Activated naive CD8-positive, alpha-beta T cell (primary cell): ENCODE results near the gene HOXA9.

Experiments
- H3K27ac Mint-ChIP-seq: one replicate; pipeline ENCODE4 v1.8.0; 2021; ENCODE audit warnings: mixed read lengths
- H3K27me3 Mint-ChIP-seq: one replicate; pipeline ENCODE4 v1.8.0; 2021; ENCODE audit warnings: mixed read lengths
- H3K36me3 Mint-ChIP-seq: one replicate; pipeline ENCODE4 v1.8.0; 2021; ENCODE audit warnings: mixed read lengths
- H3K4me1 Mint-ChIP-seq: one replicate; pipeline ENCODE4 v1.8.0; 2021; ENCODE audit warnings: low read depth, mixed read lengths
- H3K4me3 Mint-ChIP-seq: one replicate; pipeline ENCODE4 v1.8.0; 2021; ENCODE audit warnings: mild to moderate bottlenecking, mixed read lengths
- H3K9me3 Mint-ChIP-seq: one replicate; pipeline ENCODE4 v1.8.0; 2021; ENCODE audit warnings: low read depth, mixed read lengths

HOXA9 gene

GRCh38 chr7:27168265-27168947 is 3.1 kb upstream of the HOXA9 start:
- no peaks in the 10 kb centered on the region for H3K36me3 Mint-ChIP-seq
- H3K4me3 Mint-ChIP-seq: peak overlapping the region; percentile 2
- H3K27me3 Mint-ChIP-seq: peaks cover 56% of the 10 kb centered on the region
- H3K9me3 Mint-ChIP-seq: no peaks in the 10 kb centered on the region
- H3K4me1 Mint-ChIP-seq: peaks cover 39% of the 10 kb centered on the region
- no peak overlapping the region for H3K27ac Mint-ChIP-seq

GRCh38 chr7:27167916-27168264 is 2.6 kb upstream of the HOXA9 start:
- Mint-ChIP-seq H3K27ac (no peak overlapping the region), H3K36me3 (no peaks in the 10 kb centered on the region), H3K27me3 (peaks cover 60% of the 10 kb centered on the region), H3K9me3 (no peaks in the 10 kb centered on the region), H3K4me1 (peaks cover 39% of the 10 kb centered on the region), H3K4me3 (no peak overlapping the region)

GRCh38 chr7:27166531-27167505 is 1.5 kb upstream of the HOXA9 start:
- H3K36me3 Mint-ChIP-seq: no peaks in the 10 kb centered on the region
- peak overlapping the region; percentile 47 for H3K4me3 Mint-ChIP-seq
- H3K27ac Mint-ChIP-seq: no peak overlapping the region
- H3K4me1 Mint-ChIP-seq: peaks cover 33% of the 10 kb centered on the region
- no peaks in the 10 kb centered on the region for H3K9me3 Mint-ChIP-seq
- peaks cover 56% of the 10 kb centered on the region for H3K27me3 Mint-ChIP-seq

- peaks cover 53% of the 10 kb centered on the region for H3K27me3 Mint-ChIP-seq
- peak overlapping the region; percentile 65 for H3K4me3 Mint-ChIP-seq
- no peaks in the 10 kb centered on the region for H3K36me3 Mint-ChIP-seq
- H3K9me3 Mint-ChIP-seq: no peaks in the 10 kb centered on the region
- peaks cover 30% of the 10 kb centered on the region for H3K4me1 Mint-ChIP-seq
- H3K27ac Mint-ChIP-seq: peak overlapping the region; percentile 72
Observed at GRCh38 chr7:27165996-27166530, 726 bp upstream of the HOXA9 start.

GRCh38 chr7:27164367-27165088 is 809 bp downstream of the HOXA9 start:
- Mint-ChIP-seq H3K27ac (peak overlapping the region; percentile 22), H3K9me3 (no peaks in the 10 kb centered on the region), H3K27me3 (peaks cover 48% of the 10 kb centered on the region), H3K4me1 (peaks cover 28% of the 10 kb centered on the region), H3K36me3 (no peaks in the 10 kb centered on the region), H3K4me3 (no peak overlapping the region)

DNA sequence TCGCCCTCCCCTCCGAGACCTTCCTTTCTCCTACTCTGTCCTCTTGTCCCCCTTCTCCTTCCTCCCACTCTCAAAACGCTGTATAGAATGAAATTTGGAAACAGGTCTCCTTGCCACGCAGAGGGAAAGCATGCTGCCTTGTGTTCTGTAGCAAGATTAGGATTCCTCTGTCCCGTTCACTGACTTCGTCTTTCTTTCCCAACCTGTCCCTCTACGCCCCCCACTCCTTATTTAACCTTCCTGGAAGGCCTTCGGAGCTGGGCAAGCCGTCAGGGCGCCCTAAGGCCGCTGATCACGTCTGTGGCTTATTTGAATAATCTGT is 1.3 kb downstream of the HOXA9 start:
- peaks cover 52% of the 10 kb centered on the region for H3K27me3 Mint-ChIP-seq
- H3K36me3 Mint-ChIP-seq: no peaks in the 10 kb centered on the region
- no peak overlapping the region for H3K27ac Mint-ChIP-seq
- H3K4me3 Mint-ChIP-seq: no peak overlapping the region
- peaks cover 28% of the 10 kb centered on the region for H3K4me1 Mint-ChIP-seq
- H3K9me3 Mint-ChIP-seq: no peaks in the 10 kb centered on the region

GRCh38 chr7:27163288-27164044 is 1.9 kb downstream of the HOXA9 start:
- H3K9me3 Mint-ChIP-seq: no peaks in the 10 kb centered on the region
- no peaks in the 10 kb centered on the region for H3K36me3 Mint-ChIP-seq
- H3K27ac Mint-ChIP-seq: no peak overlapping the region
- peaks cover 29% of the 10 kb centered on the region for H3K4me1 Mint-ChIP-seq
- H3K27me3 Mint-ChIP-seq: peaks cover 51% of the 10 kb centered on the region
- no peak overlapping the region for H3K4me3 Mint-ChIP-seq

DNA sequence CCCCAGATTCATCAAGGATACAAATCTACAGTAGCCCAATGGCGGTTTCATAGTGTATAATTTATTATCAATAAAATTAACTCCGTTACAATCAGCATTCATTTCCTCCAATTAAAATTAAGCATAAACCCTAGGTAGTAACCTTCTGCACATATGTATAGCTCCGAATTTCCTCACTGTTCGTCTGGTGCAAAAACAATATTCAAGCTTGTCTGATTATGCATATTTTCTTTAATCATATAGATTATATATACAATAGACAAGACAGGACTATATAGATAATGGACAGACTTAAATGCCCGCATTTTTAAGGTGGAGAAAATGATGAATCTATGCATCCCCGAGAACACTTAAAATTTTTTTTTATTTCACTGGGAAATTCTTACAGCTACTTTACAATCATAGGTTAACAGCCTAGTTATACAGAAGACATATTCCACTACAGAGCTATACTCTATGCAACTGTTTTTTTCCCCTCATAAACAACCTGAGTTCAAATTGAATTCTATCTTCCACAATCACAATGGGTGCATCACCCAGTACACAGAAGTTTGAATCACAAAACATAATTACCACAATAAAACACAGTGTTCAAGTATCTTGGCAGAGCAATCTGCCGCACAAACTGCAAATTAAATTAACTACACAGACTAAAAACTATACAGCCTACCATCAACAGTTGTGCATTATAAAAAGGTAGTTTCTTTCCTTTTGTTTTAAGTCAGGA is 2.6 kb downstream of the HOXA9 start:
- Mint-ChIP-seq H3K27ac (no peak overlapping the region), H3K36me3 (no peaks in the 10 kb centered on the region), H3K4me3 (no peak overlapping the region), H3K4me1 (peaks cover 33% of the 10 kb centered on the region), H3K9me3 (no peaks in the 10 kb centered on the region), H3K27me3 (peaks cover 50% of the 10 kb centered on the region)

DNA sequence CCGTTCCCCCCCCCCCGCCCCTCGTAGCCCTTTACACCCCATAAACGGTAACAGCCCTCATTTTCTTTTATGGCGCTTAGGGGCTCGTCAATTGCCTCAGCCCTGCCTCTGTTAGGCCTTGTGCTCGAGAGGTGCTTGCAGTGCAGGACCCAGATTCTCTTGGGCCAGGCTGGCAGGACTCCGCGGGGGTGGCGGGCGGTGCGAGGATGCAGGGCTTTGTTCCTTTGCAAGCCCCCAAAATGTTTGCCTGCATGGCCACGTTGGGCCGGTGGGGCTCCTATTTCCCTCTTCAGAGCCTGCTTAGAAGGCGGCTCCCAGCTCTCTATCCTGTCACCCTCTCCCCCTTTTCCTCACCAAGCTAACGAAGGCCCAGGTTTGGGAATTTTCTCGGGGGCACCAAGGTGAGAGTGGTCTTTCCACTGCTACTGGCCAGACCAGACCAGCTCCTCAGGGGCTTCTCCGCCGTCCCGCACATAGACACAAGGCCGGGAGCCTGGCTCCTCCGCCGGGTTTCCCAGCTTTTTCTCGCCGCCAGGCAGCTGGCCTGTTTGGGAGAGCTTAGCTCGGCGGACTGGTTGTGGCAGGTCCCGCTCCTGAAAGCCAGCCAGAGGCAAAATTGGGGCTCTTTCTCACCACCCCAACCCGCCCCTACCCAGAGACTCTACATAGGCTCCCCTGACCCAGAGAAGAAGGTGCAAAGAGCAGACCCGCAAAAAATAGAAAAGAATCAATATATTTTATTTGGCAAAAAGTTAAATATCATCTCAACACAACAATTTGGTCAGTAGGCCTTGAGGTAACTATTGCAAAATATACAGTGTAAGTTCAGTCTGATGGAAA is 3.4 kb downstream of the HOXA9 start:
- Mint-ChIP-seq H3K4me1 (peaks cover 35% of the 10 kb centered on the region), H3K36me3 (no peaks in the 10 kb centered on the region), H3K27me3 (peaks cover 49% of the 10 kb centered on the region), H3K9me3 (no peaks in the 10 kb centered on the region), H3K27ac (no peak overlapping the region), H3K4me3 (no peak overlapping the region)

DNA sequence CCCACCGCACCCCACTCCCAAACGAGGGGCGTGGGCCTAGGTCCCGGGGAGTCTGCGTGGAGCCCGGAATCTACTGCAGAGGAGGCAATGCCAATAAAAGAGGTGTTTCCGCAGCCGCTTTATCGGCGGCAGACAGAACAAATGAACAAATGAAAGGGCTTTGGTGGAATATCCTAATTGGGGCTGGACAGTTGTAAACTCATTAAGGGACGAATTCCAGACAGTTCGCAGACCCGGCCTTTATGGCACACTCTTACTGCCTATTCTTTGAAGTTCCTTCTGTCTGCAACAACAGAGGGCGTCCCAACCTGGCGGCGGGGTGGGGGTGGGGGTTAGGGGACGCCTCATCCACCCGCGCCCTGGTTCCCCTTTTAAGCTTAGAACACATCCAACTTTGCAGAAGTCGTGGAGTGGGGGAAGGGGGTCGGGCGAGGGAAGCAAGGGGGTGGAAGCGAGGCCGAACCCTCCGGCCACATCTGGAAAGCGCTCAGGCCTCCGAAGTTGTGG is 4.1 kb downstream of the HOXA9 start:
- Mint-ChIP-seq H3K27ac (no peak overlapping the region), H3K4me3 (peak overlapping the region; percentile 73), H3K4me1 (peaks cover 37% of the 10 kb centered on the region), H3K36me3 (no peaks in the 10 kb centered on the region), H3K9me3 (no peaks in the 10 kb centered on the region), H3K27me3 (peaks cover 49% of the 10 kb centered on the region)

DNA sequence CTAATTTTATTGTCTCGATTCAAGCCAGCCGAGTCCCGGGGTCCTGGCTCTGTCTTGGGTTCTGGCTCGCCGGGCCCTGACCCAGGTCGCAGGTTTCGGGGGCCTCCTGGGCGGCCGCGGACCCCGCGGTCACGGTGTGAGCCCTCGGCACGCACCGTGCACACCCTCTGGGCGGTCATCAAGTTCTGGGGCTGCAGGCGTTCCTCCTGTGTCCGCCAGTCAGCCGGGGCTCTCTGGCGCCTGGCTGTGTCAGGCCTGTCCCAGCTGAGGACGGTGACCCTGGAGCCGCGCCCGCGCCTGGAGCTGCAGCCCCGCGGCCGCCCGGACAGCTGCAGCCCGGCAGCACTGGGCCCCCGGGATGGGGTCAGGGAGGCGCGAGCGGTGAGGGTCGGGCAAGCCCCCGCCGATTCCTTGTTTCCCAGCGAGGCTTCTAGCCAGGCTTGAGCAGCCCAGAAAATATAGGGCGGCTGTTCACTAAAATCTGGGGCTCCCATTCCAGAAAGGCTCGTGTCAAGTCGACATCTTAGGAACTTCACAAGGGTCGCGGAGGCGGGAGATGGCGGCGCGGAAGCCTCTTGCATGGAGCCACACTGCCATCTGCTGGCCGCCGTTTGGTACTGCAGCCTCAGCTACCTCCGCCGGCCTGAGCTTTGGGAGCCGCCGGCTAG is 4.7 kb downstream of the HOXA9 start:
- H3K9me3 Mint-ChIP-seq: no peaks in the 10 kb centered on the region
- H3K4me3 Mint-ChIP-seq: peak overlapping the region; percentile 73
- no peaks in the 10 kb centered on the region for H3K36me3 Mint-ChIP-seq
- H3K27ac Mint-ChIP-seq: no peak overlapping the region
- H3K27me3 Mint-ChIP-seq: peaks cover 47% of the 10 kb centered on the region
- H3K4me1 Mint-ChIP-seq: peaks cover 36% of the 10 kb centered on the region

- H3K36me3 Mint-ChIP-seq: no peaks in the 10 kb centered on the region
- H3K4me1 Mint-ChIP-seq: peaks cover 38% of the 10 kb centered on the region
- H3K9me3 Mint-ChIP-seq: no peaks in the 10 kb centered on the region
- peak overlapping the region; percentile 72 for H3K4me3 Mint-ChIP-seq
- peaks cover 50% of the 10 kb centered on the region for H3K27me3 Mint-ChIP-seq
- no peak overlapping the region for H3K27ac Mint-ChIP-seq
Observed at GRCh38 chr7:27160145-27160545, 5.2 kb downstream of the HOXA9 start.
